ENCODE results near the gene TMEM135. TPM values are rescaled to one million over a fixed set of nuclear protein-coding genes. Genes with fewer than 3 reads are reported as not detected.

TMEM135 gene
- total RNA-seq, 1 donor from 2014 or later = 15.9 TPM

DNA sequence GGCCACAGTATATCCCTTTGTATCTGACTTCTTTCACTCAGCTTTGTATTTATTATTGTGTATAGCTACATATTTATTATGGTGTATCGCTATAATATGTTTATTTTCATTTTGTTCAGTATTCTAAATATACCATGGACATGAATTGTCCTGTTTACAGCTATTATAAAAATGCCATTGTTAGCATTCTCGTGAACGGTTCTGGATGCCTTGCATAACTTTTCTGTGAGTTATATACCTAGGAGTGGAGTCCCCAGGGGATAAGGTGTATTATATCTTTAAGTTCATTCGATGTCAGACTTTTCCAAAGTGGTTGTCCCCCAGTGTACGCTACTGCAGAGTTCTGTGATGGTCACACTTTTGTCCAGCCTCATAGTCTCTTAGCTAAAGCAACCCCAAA is 301.7 kb downstream of the TMEM135 start:
- no peak for DNase-seq (ENCODE audit: extremely low read depth, low read depth, low spot score)

DNA sequence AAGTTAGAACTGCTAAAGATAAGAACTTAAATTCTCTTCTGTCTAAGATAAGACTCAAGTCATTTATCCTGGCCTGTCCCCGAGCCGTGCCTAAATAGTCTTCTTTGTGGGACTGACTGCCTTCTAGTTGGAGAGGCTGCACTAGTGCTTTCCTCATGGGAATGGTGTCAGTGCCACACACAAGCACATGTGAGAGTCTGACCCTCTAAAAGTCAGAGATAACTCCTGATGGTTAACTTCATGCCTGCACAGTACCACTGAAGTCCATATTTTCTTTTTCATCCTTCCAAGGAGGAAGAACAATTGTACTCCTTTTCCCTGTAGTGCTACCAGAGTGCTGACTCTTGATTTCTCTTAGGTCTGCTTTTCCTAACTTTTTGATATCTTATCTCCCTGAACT is 309.7 kb downstream of the TMEM135 start:
- DNase-seq (ENCODE audit: extremely low read depth, low read depth, low spot score) = no peak

DNA sequence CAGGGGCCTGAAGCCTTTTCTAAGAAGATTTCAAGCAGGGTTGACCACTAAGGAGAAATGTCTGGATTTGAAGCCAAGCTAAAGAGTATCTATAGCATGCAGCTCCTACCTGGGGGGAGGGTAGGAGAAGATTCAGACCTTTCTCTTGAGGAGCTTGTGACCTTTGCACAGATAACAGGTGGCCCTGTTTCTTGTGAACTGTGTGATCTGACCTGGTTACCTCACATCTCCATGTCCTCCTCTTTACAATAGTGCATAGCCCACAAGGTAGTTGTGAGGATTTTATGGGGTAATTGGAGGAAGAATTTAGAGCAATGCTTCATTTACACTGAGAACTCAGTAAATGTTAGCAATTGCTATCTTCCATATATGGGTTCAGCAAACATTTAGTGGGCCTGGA is 310.1 kb downstream of the TMEM135 start:
- no peak for DNase-seq (ENCODE audit: extremely low read depth, low read depth, low spot score)

DNA sequence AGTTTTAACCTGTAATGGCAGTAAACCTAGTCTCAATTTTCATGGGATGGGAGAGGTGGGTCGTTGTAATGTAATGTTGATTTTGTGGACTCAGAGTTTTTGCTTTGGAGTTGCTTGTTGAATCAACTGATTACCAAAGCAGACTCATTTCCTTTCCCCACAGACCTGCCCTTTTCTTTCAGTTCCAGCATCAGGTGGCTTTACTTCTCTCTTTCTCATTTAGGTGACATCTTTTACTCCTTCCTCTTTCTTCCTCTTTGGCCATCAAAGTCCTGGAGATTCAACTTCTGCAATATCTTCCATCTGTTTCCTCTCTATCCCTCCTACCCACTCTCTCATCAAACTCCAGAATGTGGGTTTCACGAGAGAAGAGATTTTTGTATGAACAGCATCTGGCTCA is 313.9 kb downstream of the TMEM135 start:
- no peak for DNase-seq (ENCODE audit: extremely low read depth, low read depth, low spot score)

DNA sequence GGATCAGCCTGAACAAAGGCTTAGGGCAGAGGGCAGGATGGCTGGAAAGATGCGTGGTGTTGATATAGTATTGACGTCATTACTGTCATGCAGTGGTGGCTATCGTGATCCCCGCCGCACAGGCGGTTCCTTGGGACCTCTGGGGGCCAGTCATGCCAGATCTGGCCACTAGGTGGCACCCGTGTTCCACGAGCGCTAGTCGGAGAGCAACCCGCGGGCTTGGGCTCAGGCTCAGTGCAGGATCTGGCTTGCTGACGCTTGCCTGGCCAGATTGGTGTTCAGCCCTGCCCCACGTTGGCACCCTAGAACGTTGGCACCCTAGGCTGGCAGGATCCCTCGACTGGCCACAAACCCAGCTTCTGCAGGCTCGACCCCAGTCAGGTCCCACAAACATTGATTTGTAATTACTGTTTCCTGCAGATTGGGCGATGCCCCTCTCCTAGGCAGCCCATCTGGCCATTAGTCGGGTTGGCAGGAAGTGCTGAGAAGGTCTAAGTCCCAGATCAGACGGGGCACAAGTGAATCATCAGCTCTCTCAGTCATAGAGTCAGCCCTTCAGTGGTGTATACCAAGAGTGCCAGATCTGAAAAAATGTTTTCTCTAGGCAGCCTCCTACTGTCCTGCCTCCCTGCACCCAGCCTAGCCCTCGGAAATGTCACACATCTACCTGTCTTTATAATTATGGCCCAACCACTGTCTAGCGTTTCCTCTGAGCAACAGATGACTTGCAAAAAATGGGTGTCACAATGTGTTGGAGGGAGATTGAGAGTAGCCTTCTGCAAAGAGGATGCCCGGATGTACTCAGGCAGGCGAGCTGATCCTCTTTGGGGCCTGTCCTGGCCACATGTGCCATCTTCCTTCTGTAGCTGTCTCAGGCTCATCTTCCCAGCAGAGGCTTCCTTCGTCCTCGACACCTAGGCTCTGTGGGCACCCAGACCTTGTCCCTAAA is 315.3 kb downstream of the TMEM135 start:
- peak; percentile 75 for DNase-seq (ENCODE audit: extremely low read depth, low read depth, low spot score)

- DNase-seq (ENCODE audit: extremely low read depth, low read depth, low spot score) = no peak
These were observed 316.1 kb downstream of the TMEM135 start for GRCh38 chr11:87353771-87354345.

DNA sequence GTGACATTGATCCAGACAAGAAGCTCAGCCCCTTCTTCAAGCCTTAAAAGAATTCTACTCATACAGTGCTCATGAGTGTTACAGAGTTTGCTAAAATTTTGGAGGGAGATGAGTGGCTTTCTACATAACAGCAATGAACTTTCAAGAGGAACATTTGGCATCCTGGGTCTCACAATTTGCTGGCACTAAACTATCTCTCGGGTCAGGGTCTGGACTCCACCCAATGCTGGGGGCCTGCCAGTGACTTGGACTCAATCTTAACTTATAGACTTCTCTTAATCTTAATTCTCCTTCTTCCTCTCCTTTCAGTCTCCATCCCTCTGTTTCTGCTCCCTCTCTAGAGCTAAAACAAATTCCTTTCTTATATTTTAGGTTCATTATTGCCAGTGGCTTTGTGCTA is 317.9 kb downstream of the TMEM135 start:
- no peak for DNase-seq (ENCODE audit: extremely low read depth, low read depth, low spot score)

- no peak for DNase-seq (ENCODE audit: extremely low read depth, low read depth, low spot score)
These were observed 318.7 kb downstream of the TMEM135 start for GRCh38 chr11:87356428-87356827.

DNA sequence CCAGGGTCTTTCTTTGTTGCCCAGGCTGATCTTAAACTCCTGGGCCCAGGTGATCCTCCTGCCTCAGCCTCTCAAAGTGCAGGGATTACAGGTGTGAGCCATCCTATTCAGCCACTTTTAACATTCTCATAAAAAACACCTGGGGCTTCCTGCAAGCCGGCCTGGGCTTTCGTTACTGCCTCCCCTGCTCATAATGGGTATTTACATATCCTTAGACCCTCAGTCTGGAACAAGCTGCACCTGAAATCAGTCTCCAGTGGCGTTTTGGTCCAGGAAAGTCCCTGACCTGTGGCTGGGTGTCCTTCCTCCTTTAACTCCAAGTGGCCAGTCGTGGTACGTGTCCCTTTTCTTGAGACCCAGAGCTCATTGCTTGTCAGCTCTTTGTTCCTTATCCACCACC is 320.7 kb downstream of the TMEM135 start:
- DNase-seq (ENCODE audit: extremely low read depth, low read depth, low spot score) = no peak

- no peak for DNase-seq (ENCODE audit: extremely low read depth, low read depth, low spot score)
These were observed 321.7 kb downstream of the TMEM135 start for GRCh38 chr11:87359401-87359800.

- no peak for DNase-seq (ENCODE audit: extremely low read depth, low read depth, low spot score)
These were observed 324.2 kb downstream of the TMEM135 start for GRCh38 chr11:87361891-87362290.

- DNase-seq (ENCODE audit: extremely low read depth, low read depth, low spot score) = no peak
These were observed 328.6 kb downstream of the TMEM135 start for GRCh38 chr11:87366346-87366745.

GRCh38 chr11:87366763-87367405 is 329.1 kb downstream of the TMEM135 start:
- DNase-seq (ENCODE audit: extremely low read depth, low read depth, low spot score) = no peak

DNA sequence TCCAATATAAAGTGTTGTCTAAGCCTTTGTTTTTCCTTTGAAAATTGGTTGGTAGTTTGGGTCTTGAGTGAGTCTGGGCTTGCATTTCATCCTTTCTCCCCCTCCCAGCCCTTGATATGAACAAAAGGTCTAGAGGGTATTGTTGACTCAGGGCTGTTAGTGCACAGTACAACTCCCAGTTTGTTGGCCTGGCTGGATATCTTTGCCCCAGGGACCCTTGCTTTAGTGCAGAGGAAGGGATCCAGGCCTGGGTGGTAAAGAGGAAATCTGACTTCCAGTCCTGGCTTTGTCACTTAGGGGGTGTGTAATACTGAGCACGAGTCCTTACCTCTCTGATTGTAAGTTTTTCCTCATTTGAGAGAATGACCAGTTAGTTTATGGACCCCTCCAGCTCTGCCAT is 330.4 kb downstream of the TMEM135 start:
- DNase-seq (ENCODE audit: extremely low read depth, low read depth, low spot score) = no peak

- DNase-seq (ENCODE audit: extremely low read depth, low read depth, low spot score) = peak; percentile 87
These were observed 331.2 kb downstream of the TMEM135 start for GRCh38 chr11:87368858-87369480.

- DNase-seq (ENCODE audit: extremely low read depth, low read depth, low spot score) = no peak
These were observed 332.2 kb downstream of the TMEM135 start for GRCh38 chr11:87369888-87370287.

DNA sequence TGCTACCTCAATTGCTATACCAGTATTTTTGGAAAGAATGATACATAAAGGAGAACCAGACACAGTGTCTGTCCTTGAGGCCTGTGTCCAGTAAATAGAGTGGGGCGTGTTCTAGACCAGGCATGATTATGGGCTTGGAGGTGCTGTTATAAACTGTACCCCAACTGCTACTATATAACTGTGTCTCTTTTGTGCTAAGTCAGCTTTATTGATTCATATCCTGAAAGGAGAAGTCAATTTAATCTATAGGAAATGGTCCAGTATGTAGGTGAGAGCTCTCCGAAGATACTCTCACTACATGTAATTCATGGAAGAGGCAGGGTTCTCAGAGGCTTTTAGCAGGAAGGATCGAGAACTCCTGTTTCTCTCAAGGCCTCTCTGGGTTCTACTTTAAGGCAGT is 334.3 kb downstream of the TMEM135 start:
- no peak for DNase-seq (ENCODE audit: extremely low read depth, low read depth, low spot score)
